ENCODE data around the gene SPTLC3. TPM values are rescaled to one million over a fixed set of nuclear protein-coding genes. Genes with fewer than 3 reads are reported as not detected.

SPTLC3 gene
- polyA plus RNA-seq, 1 donor from 2014 or later, result not detected

GRCh38 chr20:12962895-12963294, 45.9 kb upstream of the SPTLC3 start:
- Histone ChIP-seq H2AFZ (ENCODE audit: low read depth, low read length) (no peak overlapping the region), H3K27ac (ENCODE audit: low read length) (no peak overlapping the region), H3K9me2 (ENCODE audit: insufficient read depth, low read length) (no peaks in the 10 kb centered on the region), H4K20me1 (ENCODE audit: insufficient read depth) (no peaks in the 10 kb centered on the region), H3K4me3 (ENCODE audit: low read length) (no peak overlapping the region), H3K79me2 (replicated peaks; ENCODE audit: insufficient read depth, low read length) (no peaks in the 10 kb centered on the region), H3K9ac (ENCODE audit: low read length) (no peak overlapping the region), H3K27me3 (ENCODE audit: insufficient read depth, low read depth, low read length) (no peaks in the 10 kb centered on the region), H3F3A (ENCODE audit: insufficient read depth, low read length, poor library complexity, severe bottlenecking) (no peaks in the 10 kb centered on the region), H3K36me3 (ENCODE audit: insufficient read depth, low read length) (no peaks in the 10 kb centered on the region), H3K9me3 (ENCODE audit: low read length) (no peaks in the 10 kb centered on the region), H3K4me2 (ENCODE audit: low read length) (no peak overlapping the region)
- TF ChIP-seq RAD21 (conservative IDR thresholded peaks at IDR 0.05) (no peak), CTCF (IDR thresholded peaks at IDR 0.05; ENCODE audit: poor library complexity, severe bottlenecking) (no peak), MXI1 (conservative IDR thresholded peaks at IDR 0.05; ENCODE audit: poor library complexity, severe bottlenecking) (no peak), EZH2 (IDR thresholded peaks at IDR 0.05; ENCODE audit: borderline replicate concordance, insufficient read depth, low read length, poor library complexity, severe bottlenecking) (no peak), EP300 (conservative IDR thresholded peaks at IDR 0.05; ENCODE audit: poor library complexity, severe bottlenecking) (no peak), SMC3 (conservative IDR thresholded peaks at IDR 0.05; ENCODE audit: poor library complexity) (no peak), TAF1 (IDR thresholded peaks at IDR 0.05; ENCODE audit: low read depth) (no peak), POLR2AphosphoS5 (IDR thresholded peaks at IDR 0.05) (no peak)

GRCh38 chr20:12963416-12963815, 45.4 kb upstream of the SPTLC3 start:
- Histone ChIP-seq H3K36me3 (ENCODE audit: insufficient read depth, low read length) (no peaks in the 10 kb centered on the region), H3K4me2 (ENCODE audit: low read length) (no peak overlapping the region), H3K27me3 (ENCODE audit: insufficient read depth, low read depth, low read length) (no peaks in the 10 kb centered on the region), H3K9ac (ENCODE audit: low read length) (no peak overlapping the region), H3K9me3 (ENCODE audit: low read length) (no peaks in the 10 kb centered on the region), H3F3A (ENCODE audit: insufficient read depth, low read length, poor library complexity, severe bottlenecking) (no peaks in the 10 kb centered on the region), H3K9me2 (ENCODE audit: insufficient read depth, low read length) (no peaks in the 10 kb centered on the region), H3K79me2 (replicated peaks; ENCODE audit: insufficient read depth, low read length) (no peaks in the 10 kb centered on the region), H3K27ac (ENCODE audit: low read length) (no peak overlapping the region), H3K4me3 (ENCODE audit: low read length) (no peak overlapping the region), H4K20me1 (ENCODE audit: insufficient read depth) (no peaks in the 10 kb centered on the region), H2AFZ (ENCODE audit: low read depth, low read length) (no peak overlapping the region)
- no peak for TF ChIP-seq MXI1 (conservative IDR thresholded peaks at IDR 0.05; ENCODE audit: poor library complexity, severe bottlenecking)
- TF ChIP-seq POLR2AphosphoS5 (IDR thresholded peaks at IDR 0.05), result no peak
- no peak for TF ChIP-seq REST (IDR thresholded peaks at IDR 0.05; ENCODE audit: borderline replicate concordance)
- no peak for TF ChIP-seq RAD21 (conservative IDR thresholded peaks at IDR 0.05)
- TF ChIP-seq TAF1 (IDR thresholded peaks at IDR 0.05; ENCODE audit: low read depth), result no peak
- TF ChIP-seq CTCF (IDR thresholded peaks at IDR 0.05; ENCODE audit: poor library complexity, severe bottlenecking), result no peak
- TF ChIP-seq SMC3 (conservative IDR thresholded peaks at IDR 0.05; ENCODE audit: poor library complexity), result no peak
- no peak for TF ChIP-seq EZH2 (IDR thresholded peaks at IDR 0.05; ENCODE audit: borderline replicate concordance, insufficient read depth, low read length, poor library complexity, severe bottlenecking)
- no peak for TF ChIP-seq EP300 (conservative IDR thresholded peaks at IDR 0.05; ENCODE audit: poor library complexity, severe bottlenecking)

All from neural cell (in vitro differentiated cells).